ENCODE results near the gene ADPRM. TPM values are rescaled to one million over a fixed set of nuclear protein-coding genes. Genes with fewer than 3 reads are reported as not detected.
A peak's percentile ranks its signal among the peaks of the same experiment; 100 is the strongest.
"Not testable (repeated sequence)": the region's sequence is repeated elsewhere in the genome, so short reads cannot be mapped to it uniquely, and the experiment has no call there.

ADPRM gene
- 18.3 TPM for total RNA-seq (ENCODE audit: insufficient read depth, low replicate concordance)

- peak; percentile 98 for DNase-seq (ENCODE audit: low spot score)
Observed at GRCh38 chr17:10697092-10698081, at the start of gene ADPRM, which contains the start of gene SCO1. TSS of gene ADPRM (plus strand) at chr17:10697594. CDS start at chr17:10704927, 7,333 bp downstream. TSS of gene SCO1 (minus strand) at chr17:10697533. CDS start at chr17:10697507, 26 bp downstream.

- no peak for DNase-seq (ENCODE audit: low spot score)
Observed at GRCh38 chr17:10648381-10648780, 49.0 kb upstream of the ADPRM start.

GRCh38 chr17:10648956-10649355 lies 48.4 kb upstream of the ADPRM start:
- DNase-seq (ENCODE audit: low spot score) = peak; percentile 31

GRCh38 chr17:10649602-10650001 lies 47.8 kb upstream of the ADPRM start:
- DNase-seq (ENCODE audit: low spot score) = no peak

GRCh38 chr17:10651927-10652326 lies 45.5 kb upstream of the ADPRM start:
- DNase-seq (ENCODE audit: low spot score) = no peak

- no peak for DNase-seq (ENCODE audit: low spot score)
Observed at GRCh38 chr17:10652984-10653659, 44.3 kb upstream of the ADPRM start.

GRCh38 chr17:10653987-10654386 lies 43.4 kb upstream of the ADPRM start:
- no peak for DNase-seq (ENCODE audit: low spot score)

GRCh38 chr17:10657148-10657547 lies 40.2 kb upstream of the ADPRM start, which contains the start of gene MYH3:
TSS of gene MYH3 (minus strand) at chr17:10657309. CDS start at chr17:10655064, 2,245 bp downstream.
- no peak for DNase-seq (ENCODE audit: low spot score)

GRCh38 chr17:10657879-10658278 lies 39.5 kb upstream of the ADPRM start:
- DNase-seq (ENCODE audit: low spot score) = no peak

GRCh38 chr17:10661437-10661836 lies 36.0 kb upstream of the ADPRM start:
- DNase-seq (ENCODE audit: low spot score) = no peak

GRCh38 chr17:10663231-10663630 lies 34.2 kb upstream of the ADPRM start:
- no peak for DNase-seq (ENCODE audit: low spot score)

GRCh38 chr17:10664571-10664970 lies 32.8 kb upstream of the ADPRM start:
- no peak for DNase-seq (ENCODE audit: low spot score)

GRCh38 chr17:10666906-10667305 lies 30.5 kb upstream of the ADPRM start:
- no peak for DNase-seq (ENCODE audit: low spot score)

- peak; percentile 18 for DNase-seq (ENCODE audit: low spot score)
Observed at GRCh38 chr17:10668775-10669174, 28.6 kb upstream of the ADPRM start.

GRCh38 chr17:10673312-10673711 lies 24.1 kb upstream of the ADPRM start:
- DNase-seq (ENCODE audit: low spot score) = peak; percentile 63

GRCh38 chr17:10674704-10675103 lies 22.7 kb upstream of the ADPRM start:
- DNase-seq (ENCODE audit: low spot score) = no peak

GRCh38 chr17:10681866-10682446 lies 15.4 kb upstream of the ADPRM start:
- DNase-seq (ENCODE audit: low spot score) = peak; percentile 56

GRCh38 chr17:10683853-10684252 lies 13.5 kb upstream of the ADPRM start:
- peak; percentile 11 for DNase-seq (ENCODE audit: low spot score)

GRCh38 chr17:10687499-10687898 lies 9.9 kb upstream of the ADPRM start:
- DNase-seq (ENCODE audit: low spot score) = no peak

GRCh38 chr17:10695875-10696407 lies 1.5 kb upstream of the ADPRM start:
- not testable (repeated sequence) for DNase-seq (ENCODE audit: low spot score)

- DNase-seq (ENCODE audit: low spot score) = peak; percentile 21
Observed at GRCh38 chr17:10698096-10698818, 863 bp downstream of the ADPRM start.

Measured in umbilical cord (tissue), 2 donors.